Endothelial cell of umbilical vein (primary cell): ENCODE results near the gene KIF15. TPM values are rescaled to one million over a fixed set of nuclear protein-coding genes. Genes with fewer than 3 reads are reported as not detected.
A peak's percentile ranks its signal among the peaks of the same experiment; 100 is the strongest.

Source experiments
- BruUV-seq: library from RNA; stranded (reverse); fragments of 400-500 nt; replicated peaks from 2 replicates; lab custom pipeline; 2021; lab: Mats Ljungman, UMichigan
- CTCF ChIA-PET: fragments of 300-600, 350-600 bp; sonication (Branson Sonifier 250); formaldehyde crosslinking; loops from one replicate; lab custom pipeline; 2021; ENCODE audit warnings: antibody characterized with exemption, inconsistent platforms; lab: Charles Lee
- POLR2A ChIA-PET: fragments of 300-600, 350-600 bp; sonication (Branson Sonifier 250); formaldehyde crosslinking; loops from one replicate; lab custom pipeline; 2021; ENCODE audit warnings: antibody characterized with exemption, inconsistent platforms; lab: Charles Lee
- DNase-seq: peaks from one replicate; pipeline ENCODE4 v3.0.0-alpha.2; 2011; ENCODE audit warnings: low read depth, low spot score
- FAIRE-seq: peaks from 2 replicates; lab custom pipeline; 2011; peaks lifted over from hg19 to GRCh38; lab: Jason Lieb, UNC
- H2AFZ ChIP-seq: 2 replicates; pipeline ENCODE4 v1.6.0; 2012; ENCODE audit warnings: low read depth, low read length, control low read depth, inconsistent platforms
- H3K27ac ChIP-seq: 2 replicates; pipeline ENCODE4 v1.5.1; 2011; ENCODE audit warnings: low read depth, mild to moderate bottlenecking, control low read depth, low read length, moderate library complexity; ENCODE audit not compliant: insufficient read depth
- H3K27me3 ChIP-seq, 2 experiments: 2 replicates each; pipeline versions ENCODE4 v1.6.0 to v1.6.1; 2011; ENCODE audit warnings: low read length in 2 of 2, mixed read lengths in 1 of 2; ENCODE audit not compliant: control insufficient read depth in 2 of 2, insufficient read depth in 2 of 2
- H3K36me3 ChIP-seq, 2 experiments: 2 replicates in 1 of 2; 3 replicates in 1 of 2; pipeline ENCODE4 v1.5.1; 2011; ENCODE audit warnings: low read length in 2 of 2, mild to moderate bottlenecking in 1 of 2, moderate library complexity in 1 of 2; ENCODE audit not compliant: control insufficient read depth in 2 of 2, insufficient read depth in 2 of 2; ENCODE audit errors: extremely low read depth in 1 of 2
- H3K4me1 ChIP-seq: 3 replicates; pipeline ENCODE4 v1.5.1; 2011; ENCODE audit warnings: mild to moderate bottlenecking, low read length; ENCODE audit not compliant: control insufficient read depth, insufficient read depth; ENCODE audit errors: extremely low read depth
- H3K4me2 ChIP-seq: 2 replicates; pipeline ENCODE4 v1.6.1; 2011; ENCODE audit warnings: low read length, control low read depth, mixed read lengths; ENCODE audit not compliant: insufficient read depth
- H3K4me3 ChIP-seq, 3 experiments: fragments of 200-600 bp in 1 of 3; sonication (generic), shearing (Covaris generic) in 1 of 3; replicated peaks in 1 of 3; 2 replicates each; pipeline ENCODE4 v1.5.1; 2011 to 2016; ENCODE audit warnings: control low read depth in 3 of 3, low read length in 3 of 3, mild to moderate bottlenecking in 2 of 3, inconsistent platforms in 1 of 3, low read depth in 1 of 3, moderate library complexity in 1 of 3; ENCODE audit not compliant: insufficient read depth in 1 of 3
- H3K79me2 ChIP-seq: 2 replicates; pipeline ENCODE4 v1.6.0; 2012; ENCODE audit warnings: low read length, inconsistent platforms; ENCODE audit not compliant: control insufficient read depth, insufficient read depth
- H3K9ac ChIP-seq: replicated peaks from 2 replicates; pipeline ENCODE3; 2011; ENCODE audit warnings: low read length, control low read depth; ENCODE audit not compliant: insufficient read depth; ENCODE audit errors: extremely low read depth
- H3K9me1 ChIP-seq: replicated peaks from 3 replicates; pipeline ENCODE4 v1.6.0; 2011; ENCODE audit warnings: mild to moderate bottlenecking, low read length; ENCODE audit not compliant: control insufficient read depth, insufficient read depth; ENCODE audit errors: extremely low read depth
- H3K9me3 ChIP-seq: replicated peaks from 2 replicates; pipeline ENCODE4 v1.5.1; 2012; ENCODE audit warnings: low read length, inconsistent platforms; ENCODE audit not compliant: control insufficient read depth, insufficient read depth
- H4K20me1 ChIP-seq: replicated peaks from 2 replicates; pipeline ENCODE3; 2011; ENCODE audit warnings: mild to moderate bottlenecking, low read length; ENCODE audit not compliant: control insufficient read depth, insufficient read depth; ENCODE audit errors: extremely low read depth
- GATA2 ChIP-seq: IDR thresholded peaks from 2 replicates; pipeline ENCODE4 v1.7.0; 2011; ENCODE audit warnings: low read depth, mild to moderate bottlenecking, moderate library complexity, mixed read lengths, low read length; ENCODE audit not compliant: insufficient read length, insufficient read depth
- POLR2AphosphoS5 ChIP-seq: IDR thresholded peaks from 2 replicates; pipeline ENCODE4 v1.6.1; 2012; ENCODE audit warnings: low read depth, mild to moderate bottlenecking, control low read depth, low read length, moderate library complexity; ENCODE audit not compliant: insufficient read depth
- dilution Hi-C: fragments of 300-500 bp; cut with MboI; formaldehyde crosslinking; loops from one replicate; pipeline ENCODE4 v1.15.0; 2019; ENCODE audit warnings: low sequenced_read_pairs; ENCODE audit not compliant: extremely low pct_ligation_motif_present
- intact Hi-C: fragments of 100-400 bp; cut with micrococcal nuclease; formaldehyde crosslinking; loops from one replicate; pipeline ENCODE4 v1.10.0; 2022
- polyA plus RNA-seq, 4 experiments: library from polyadenylated mRNA; depleted of rRNA in 3 of 4; stranded (reverse) in 3 of 4; unstranded in 1 of 4; fragments of >200 nt; gene quantifications; 2 replicates each; pipeline versions ENCODE4 v1.2.1 to v1.2.3, GENCODE V29; 2011 to 2012; ENCODE audit warnings: missing spikeins in 1 of 4
- total RNA-seq: library from RNA; stranded (reverse); gene quantifications from 2 replicates; pipeline ENCODE4 v1.2.3, GENCODE V29; 2021
- TF ChIP-seq, protein P1 (sequence below), 2 donors: IDR thresholded peaks; 1 replicate in 1 of 2; 2 replicates in 1 of 2; pipeline ENCODE4 v1.5.1; 2011; ENCODE audit warnings: low read length in 2 of 2, mild to moderate bottlenecking in 2 of 2, moderate library complexity in 2 of 2, control low read depth in 1 of 2, inconsistent platforms in 1 of 2, low read depth in 1 of 2; ENCODE audit not compliant: insufficient read depth in 1 of 2; ENCODE audit errors: extremely low read depth in 1 of 2

The KIF15 gene
- total and polyA plus RNA-seq, 2 donors (not counting 3 experiments of a cell fraction or from before 2014, with no cell fraction given): 2.2 to 21.6 TPM

DNA sequence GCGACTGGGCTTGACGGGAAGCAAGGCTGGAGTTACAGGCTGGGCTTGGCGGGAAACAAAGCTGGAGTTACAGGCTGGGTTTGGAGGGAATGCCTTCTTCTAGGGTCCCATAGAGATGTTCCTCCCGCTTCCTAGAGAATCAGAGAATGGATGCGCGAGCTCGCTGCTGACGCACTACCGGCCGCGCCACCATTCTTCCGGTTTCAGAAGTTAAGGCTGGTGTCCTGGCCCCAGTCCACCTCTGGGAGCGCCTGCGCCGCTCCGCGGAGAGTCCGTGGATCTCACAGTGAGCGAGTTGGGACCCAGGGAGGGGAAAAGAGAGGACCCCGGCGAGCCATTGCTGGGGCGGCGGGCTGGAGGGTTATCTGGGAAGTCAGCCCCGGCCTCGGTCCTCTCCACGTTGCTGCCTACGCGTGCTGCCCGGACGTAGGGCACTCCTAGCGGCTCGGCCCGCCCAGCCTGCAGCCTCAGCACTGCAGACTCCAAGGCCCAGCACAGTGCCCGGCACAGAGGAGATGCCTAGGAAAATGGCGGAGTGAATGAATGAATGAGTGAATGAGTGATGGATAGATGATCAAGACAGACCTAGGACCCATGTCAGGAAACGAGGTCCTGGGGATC, 49.0 kb upstream of the KIF15 start, which contains the start of gene ZNF502:
Gene ZNF502, plus strand, starts transcription at position 206 of the 621 bp plus-strand sequence. CDS start 7,602 bp downstream, outside the sequence.
- peaks cover 2% of the 10 kb centered on the region for H3K79me2 ChIP-seq
- H3K9me1 ChIP-seq: no peaks in the 10 kb centered on the region
- peak within 1 kb of the TSS; percentile 88 for H2AFZ ChIP-seq
- H3K36me3 ChIP-seq: no peaks in the 10 kb centered on the region
- H3K27ac ChIP-seq: peak within 1 kb of the TSS; percentile 58
- TSS peak; percentile 49 for BruUV-seq
- ChIA-PET CTCF (interaction anchor here (0.6 to 3.4 kb wide), 6 partner anchors 9 to 201 kb away, joined by 3 to 29 read pairs (median 6); partner anchors contain the start of genes KIAA1143, KIF15, ZNF197 and ZNF501), POLR2A (interaction anchor here (0.6 to 2.3 kb wide), 3 partner anchors 17 to 64 kb away, joined by 3 to 11 read pairs (median 3); partner anchors contain the start of genes KIAA1143, KIF15, ZNF35 and ZNF501)
- intact Hi-C loops (loop anchor here (1.0 kb wide), 6 partner anchors 17 to 389 kb away; partner anchors contain the start of genes KIAA1143, KIF15, ZNF197 and ZNF35), dilution Hi-C loops (no loop called here)
- H4K20me1 ChIP-seq: no peaks in the 10 kb centered on the region
- H3K4me1 ChIP-seq: no peaks in the 10 kb centered on the region
- TF ChIP-seq POLR2AphosphoS5 (peak; percentile 55), GATA2 (no peak)
- TF ChIP-seq, protein P1, sequence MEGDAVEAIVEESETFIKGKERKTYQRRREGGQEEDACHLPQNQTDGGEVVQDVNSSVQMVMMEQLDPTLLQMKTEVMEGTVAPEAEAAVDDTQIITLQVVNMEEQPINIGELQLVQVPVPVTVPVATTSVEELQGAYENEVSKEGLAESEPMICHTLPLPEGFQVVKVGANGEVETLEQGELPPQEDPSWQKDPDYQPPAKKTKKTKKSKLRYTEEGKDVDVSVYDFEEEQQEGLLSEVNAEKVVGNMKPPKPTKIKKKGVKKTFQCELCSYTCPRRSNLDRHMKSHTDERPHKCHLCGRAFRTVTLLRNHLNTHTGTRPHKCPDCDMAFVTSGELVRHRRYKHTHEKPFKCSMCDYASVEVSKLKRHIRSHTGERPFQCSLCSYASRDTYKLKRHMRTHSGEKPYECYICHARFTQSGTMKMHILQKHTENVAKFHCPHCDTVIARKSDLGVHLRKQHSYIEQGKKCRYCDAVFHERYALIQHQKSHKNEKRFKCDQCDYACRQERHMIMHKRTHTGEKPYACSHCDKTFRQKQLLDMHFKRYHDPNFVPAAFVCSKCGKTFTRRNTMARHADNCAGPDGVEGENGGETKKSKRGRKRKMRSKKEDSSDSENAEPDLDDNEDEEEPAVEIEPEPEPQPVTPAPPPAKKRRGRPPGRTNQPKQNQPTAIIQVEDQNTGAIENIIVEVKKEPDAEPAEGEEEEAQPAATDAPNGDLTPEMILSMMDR (IDR thresholded peaks at IDR 0.05; ENCODE audit: extremely low read depth in 1 of 2, insufficient read depth in 1 of 2, low read depth in 1 of 2, low read length in 2 of 2): peak; percentile 35 to 43
- peak; percentile 85 for DNase-seq
- no peaks in the 10 kb centered on the region for H3K27me3 ChIP-seq
- peak within 1 kb of the TSS; percentile 76 to 98 (median 86) for H3K4me3 ChIP-seq
- peak within 1 kb of the TSS; percentile 53 for H3K4me2 ChIP-seq
- H3K9me3 ChIP-seq: peaks cover 2% of the 10 kb centered on the region
- peak; percentile 93 for FAIRE-seq
- peak within 1 kb of the TSS; percentile 54 for H3K9ac ChIP-seq
